HepG2 (cell line): Measurements from ENCODE around the gene TUT1. TPM values are rescaled to one million over a fixed set of nuclear protein-coding genes. Genes with fewer than 3 reads are reported as not detected.

Experiments
- HNF4G ChIP-seq, 2 experiments: sonication (generic) in 1 of 2; formaldehyde crosslinking in 1 of 2; IDR thresholded peaks; 2 replicates each; pipeline versions ENCODE4 v1.4.0 to v1.6.1; 2011 to 2020; ENCODE audit warnings: borderline replicate concordance in 2 of 2, low read depth in 2 of 2, mild to moderate bottlenecking in 2 of 2, low read length in 1 of 2, missing genetic modification reagents in 1 of 2, moderate library complexity in 1 of 2
- KLF16 ChIP-seq, 2 experiments: sonication (generic) in 1 of 2; formaldehyde crosslinking in 1 of 2; IDR thresholded peaks; 2 replicates each; pipeline versions ENCODE4 v1.6.1 to v1.8.0; 2016 to 2023; ENCODE audit warnings: missing genetic modification reagents in 2 of 2, missing compliant biosample characterization in 1 of 2
- MED1 ChIP-seq: sonication (generic); formaldehyde crosslinking; IDR thresholded peaks from 2 replicates; pipeline ENCODE4 v1.4.0; 2020; ENCODE audit warnings: missing genetic modification reagents
- NFYB ChIP-seq: sonication (generic); formaldehyde crosslinking; IDR thresholded peaks from 2 replicates; pipeline ENCODE4 v1.4.0; 2020; ENCODE audit warnings: missing genetic modification reagents
- SMAD1 ChIP-seq: sonication (generic); formaldehyde crosslinking; IDR thresholded peaks from 2 replicates; pipeline ENCODE4 v1.4.0; 2020; ENCODE audit warnings: missing genetic modification reagents, low read depth, mild to moderate bottlenecking, borderline replicate concordance
- SNRNP70 ChIP-seq: fragments of 200-400 bp; formaldehyde crosslinking; IDR thresholded peaks from 2 replicates; pipeline ENCODE4 v1.6.1; 2017; ENCODE audit warnings: mild to moderate bottlenecking, low read depth, low read length, moderate library complexity
- ZFP41 ChIP-seq: sonication (generic); formaldehyde crosslinking; IDR thresholded peaks from 2 replicates; pipeline ENCODE4 v1.4.0; 2020; ENCODE audit warnings: mild to moderate bottlenecking, missing genetic modification reagents, borderline replicate concordance
- ZFP62 ChIP-seq: sonication (generic); formaldehyde crosslinking; IDR thresholded peaks from 2 replicates; pipeline ENCODE4 v1.4.0; 2020; ENCODE audit warnings: missing genetic modification reagents
- ZNF282 ChIP-seq: fragments of 450-650 bp; IDR thresholded peaks from 2 replicates; pipeline ENCODE4 v1.6.1; 2018; ENCODE audit not compliant: partially characterized antibody
- ZNF331 ChIP-seq: sonication (generic); formaldehyde crosslinking; IDR thresholded peaks from 2 replicates; pipeline ENCODE4 v1.4.0; 2020; ENCODE audit warnings: missing genetic modification reagents
- ZNF589 ChIP-seq: sonication (generic); formaldehyde crosslinking; conservative IDR thresholded peaks from 2 replicates; pipeline ENCODE4 v1.8.0; 2022; ENCODE audit warnings: mild to moderate bottlenecking, moderate library complexity, missing genetic modification reagents
- ZSCAN22 ChIP-seq: sonication (generic); formaldehyde crosslinking; IDR thresholded peaks from 2 replicates; pipeline ENCODE4 v1.4.0; 2020; ENCODE audit warnings: mild to moderate bottlenecking, missing genetic modification reagents
- ZZZ3 ChIP-seq: sonication (generic); formaldehyde crosslinking; IDR thresholded peaks from 2 replicates; pipeline ENCODE4 v1.4.0; 2020; ENCODE audit warnings: missing genetic modification reagents, mild to moderate bottlenecking, borderline replicate concordance
- polyA plus RNA-seq, 8 experiments: library from polyadenylated mRNA; depleted of rRNA in 3 of 8; stranded (reverse) in 7 of 8; unstranded in 1 of 8; fragments of >200 nt; fragmentation: Illumina TruSeq in 4 of 8; extraction: Trizol in 4 of 8; gene quantifications; 2 replicates each; pipeline versions ENCODE4 v1.2.1 to v1.2.3, GENCODE V29; 2011 to 2016; ENCODE audit warnings: low read depth in 4 of 8, missing spikeins in 1 of 8, mixed read lengths in 1 of 8; ENCODE audit not compliant: insufficient read depth in 1 of 8
- total RNA-seq, 5 experiments: library from RNA; depleted of rRNA; stranded (reverse); fragments of >200 nt; fragmentation: Illumina TruSeq; extraction: Trizol; gene quantifications; 2 replicates each; pipeline ENCODE4 v1.2.3, GENCODE V29; 2016; ENCODE audit warnings: low read depth in 1 of 5
- TF ChIP-seq, protein P1 (sequence below): sonication (generic); formaldehyde crosslinking; IDR thresholded peaks from 2 replicates; pipeline ENCODE4 v1.8.0; 2022; ENCODE audit warnings: mild to moderate bottlenecking, missing genetic modification reagents; ENCODE audit not compliant: insufficient replicate concordance
- TF ChIP-seq, protein P2 (sequence below): sonication (generic); formaldehyde crosslinking; IDR thresholded peaks from 2 replicates; pipeline ENCODE4 v1.4.0; 2020; ENCODE audit warnings: missing genetic modification reagents
- TF ChIP-seq, protein P3 (sequence below): sonication (generic); formaldehyde crosslinking; conservative IDR thresholded peaks from 2 replicates; pipeline ENCODE4 v1.4.0; 2020; ENCODE audit warnings: missing genetic modification reagents
- TF ChIP-seq, protein P4 (sequence below), 2 experiments: sonication (generic) in 1 of 2; formaldehyde crosslinking in 1 of 2; IDR thresholded peaks; 2 replicates each; pipeline versions ENCODE4 v1.5.1 to v1.6.1; 2011 to 2020; ENCODE audit warnings: borderline replicate concordance in 1 of 2, low read depth in 1 of 2, low read length in 1 of 2, mild to moderate bottlenecking in 1 of 2, missing genetic modification reagents in 1 of 2, moderate library complexity in 1 of 2
- TF ChIP-seq, protein P5 (sequence below): sonication (generic); formaldehyde crosslinking; IDR thresholded peaks from 2 replicates; pipeline ENCODE4 v1.5.1; 2020; ENCODE audit warnings: mild to moderate bottlenecking, missing genetic modification reagents, borderline replicate concordance

TUT1 gene
- total and polyA plus RNA-seq, 2 of the 13 experiments (the other 11 are each of a cell fraction or from before 2014, with no cell fraction given) = 9.7 to 14.3 TPM

DNA sequence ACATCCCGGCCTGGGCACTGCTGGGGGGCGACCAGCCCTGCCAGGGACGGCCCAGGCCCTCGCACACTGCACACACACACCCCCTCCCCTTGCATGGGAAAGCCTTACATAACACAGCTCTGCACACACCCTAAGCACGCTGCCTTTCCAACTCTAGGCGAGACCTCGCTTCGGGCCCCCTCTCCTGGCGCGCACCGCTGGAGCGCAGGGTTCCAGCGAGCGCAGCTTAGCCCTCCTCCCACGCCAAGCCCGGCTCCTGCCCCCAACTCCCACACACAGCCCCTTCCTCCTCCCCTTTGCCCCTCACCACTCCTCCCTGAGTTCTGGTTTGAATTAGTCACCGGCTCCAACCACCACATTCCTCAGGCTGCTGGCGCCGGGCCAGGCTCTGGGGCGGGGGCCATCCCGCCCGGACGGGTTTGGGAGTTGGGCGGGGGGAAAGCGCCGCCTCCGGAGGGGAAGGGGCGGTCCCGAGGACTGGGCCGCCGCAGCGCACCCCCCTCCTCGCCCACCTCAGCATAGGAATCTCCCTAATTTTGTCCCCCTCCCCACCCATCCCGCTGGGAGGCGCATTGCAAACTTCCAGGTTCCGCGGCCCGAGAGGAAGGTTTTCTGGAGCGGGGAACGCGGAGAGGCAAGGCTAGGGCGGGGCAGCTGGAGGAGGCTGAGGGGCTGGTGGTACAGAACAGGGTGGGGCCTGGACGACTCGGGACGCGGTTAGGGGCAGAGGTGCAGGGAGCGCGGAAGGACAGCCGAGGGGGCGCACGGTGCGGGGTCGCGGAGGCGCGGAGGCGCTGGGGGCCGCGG, 45.7 kb downstream of the TUT1 start (continued):
- TF ChIP-seq HNF4G (IDR thresholded peaks at IDR 0.05; ENCODE audit: borderline replicate concordance, low read depth, low read length) (no peak), HNF4G (CRISPR knock-in tag; IDR thresholded peaks at IDR 0.05; ENCODE audit: borderline replicate concordance, low read depth) (peak; percentile 77), KLF16 (CRISPR knock-in tag; IDR thresholded peaks at IDR 0.05) (peak in 1 of 2 experiments; percentile 45; a peak in 1 of 4 replicates), SNRNP70 (no peak), ZNF282 (no peak), ZSCAN22 (CRISPR knock-in tag) (peak; percentile 46; the same call in 1 of the 2 replicates), SMAD1 (CRISPR knock-in tag) (peak; percentile 42; the same call in 1 of the 2 replicates), ZFP41 (CRISPR knock-in tag) (no peak), MED1 (peak; percentile 63), ZFP62 (CRISPR knock-in tag) (no peak), ZNF331 (no peak), NFYB (CRISPR knock-in tag) (no peak), ZZZ3 (CRISPR knock-in tag) (peak; percentile 35; the same call in 1 of the 2 replicates), ZNF589 (CRISPR knock-in tag) (0 out of 2 replicates have a peak, but pooled peaks have one; percentile 35)
- TF ChIP-seq, protein P1, sequence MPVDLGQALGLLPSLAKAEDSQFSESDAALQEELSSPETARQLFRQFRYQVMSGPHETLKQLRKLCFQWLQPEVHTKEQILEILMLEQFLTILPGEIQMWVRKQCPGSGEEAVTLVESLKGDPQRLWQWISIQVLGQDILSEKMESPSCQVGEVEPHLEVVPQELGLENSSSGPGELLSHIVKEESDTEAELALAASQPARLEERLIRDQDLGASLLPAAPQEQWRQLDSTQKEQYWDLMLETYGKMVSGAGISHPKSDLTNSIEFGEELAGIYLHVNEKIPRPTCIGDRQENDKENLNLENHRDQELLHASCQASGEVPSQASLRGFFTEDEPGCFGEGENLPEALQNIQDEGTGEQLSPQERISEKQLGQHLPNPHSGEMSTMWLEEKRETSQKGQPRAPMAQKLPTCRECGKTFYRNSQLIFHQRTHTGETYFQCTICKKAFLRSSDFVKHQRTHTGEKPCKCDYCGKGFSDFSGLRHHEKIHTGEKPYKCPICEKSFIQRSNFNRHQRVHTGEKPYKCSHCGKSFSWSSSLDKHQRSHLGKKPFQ (CRISPR knock-in tag) = peak; percentile 58
- TF ChIP-seq, protein P2, sequence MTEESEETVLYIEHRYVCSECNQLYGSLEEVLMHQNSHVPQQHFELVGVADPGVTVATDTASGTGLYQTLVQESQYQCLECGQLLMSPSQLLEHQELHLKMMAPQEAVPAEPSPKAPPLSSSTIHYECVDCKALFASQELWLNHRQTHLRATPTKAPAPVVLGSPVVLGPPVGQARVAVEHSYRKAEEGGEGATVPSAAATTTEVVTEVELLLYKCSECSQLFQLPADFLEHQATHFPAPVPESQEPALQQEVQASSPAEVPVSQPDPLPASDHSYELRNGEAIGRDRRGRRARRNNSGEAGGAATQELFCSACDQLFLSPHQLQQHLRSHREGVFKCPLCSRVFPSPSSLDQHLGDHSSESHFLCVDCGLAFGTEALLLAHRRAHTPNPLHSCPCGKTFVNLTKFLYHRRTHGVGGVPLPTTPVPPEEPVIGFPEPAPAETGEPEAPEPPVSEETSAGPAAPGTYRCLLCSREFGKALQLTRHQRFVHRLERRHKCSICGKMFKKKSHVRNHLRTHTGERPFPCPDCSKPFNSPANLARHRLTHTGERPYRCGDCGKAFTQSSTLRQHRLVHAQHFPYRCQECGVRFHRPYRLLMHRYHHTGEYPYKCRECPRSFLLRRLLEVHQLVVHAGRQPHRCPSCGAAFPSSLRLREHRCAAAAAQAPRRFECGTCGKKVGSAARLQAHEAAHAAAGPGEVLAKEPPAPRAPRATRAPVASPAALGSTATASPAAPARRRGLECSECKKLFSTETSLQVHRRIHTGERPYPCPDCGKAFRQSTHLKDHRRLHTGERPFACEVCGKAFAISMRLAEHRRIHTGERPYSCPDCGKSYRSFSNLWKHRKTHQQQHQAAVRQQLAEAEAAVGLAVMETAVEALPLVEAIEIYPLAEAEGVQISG (CRISPR knock-in tag) = peak; percentile 58
- TF ChIP-seq, protein P3, sequence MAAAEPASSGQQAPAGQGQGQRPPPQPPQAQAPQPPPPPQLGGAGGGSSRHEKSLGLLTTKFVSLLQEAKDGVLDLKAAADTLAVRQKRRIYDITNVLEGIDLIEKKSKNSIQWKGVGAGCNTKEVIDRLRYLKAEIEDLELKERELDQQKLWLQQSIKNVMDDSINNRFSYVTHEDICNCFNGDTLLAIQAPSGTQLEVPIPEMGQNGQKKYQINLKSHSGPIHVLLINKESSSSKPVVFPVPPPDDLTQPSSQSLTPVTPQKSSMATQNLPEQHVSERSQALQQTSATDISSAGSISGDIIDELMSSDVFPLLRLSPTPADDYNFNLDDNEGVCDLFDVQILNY (CRISPR knock-in tag) = no peak
- TF ChIP-seq, protein P4, sequence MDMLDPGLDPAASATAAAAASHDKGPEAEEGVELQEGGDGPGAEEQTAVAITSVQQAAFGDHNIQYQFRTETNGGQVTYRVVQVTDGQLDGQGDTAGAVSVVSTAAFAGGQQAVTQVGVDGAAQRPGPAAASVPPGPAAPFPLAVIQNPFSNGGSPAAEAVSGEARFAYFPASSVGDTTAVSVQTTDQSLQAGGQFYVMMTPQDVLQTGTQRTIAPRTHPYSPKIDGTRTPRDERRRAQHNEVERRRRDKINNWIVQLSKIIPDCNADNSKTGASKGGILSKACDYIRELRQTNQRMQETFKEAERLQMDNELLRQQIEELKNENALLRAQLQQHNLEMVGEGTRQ (IDR thresholded peaks at IDR 0.05; ENCODE audit: low read depth, low read length) = no peak
- TF ChIP-seq, protein P4 (CRISPR knock-in tag; IDR thresholded peaks at IDR 0.05; ENCODE audit: borderline replicate concordance) = no peak
- TF ChIP-seq, protein P5, sequence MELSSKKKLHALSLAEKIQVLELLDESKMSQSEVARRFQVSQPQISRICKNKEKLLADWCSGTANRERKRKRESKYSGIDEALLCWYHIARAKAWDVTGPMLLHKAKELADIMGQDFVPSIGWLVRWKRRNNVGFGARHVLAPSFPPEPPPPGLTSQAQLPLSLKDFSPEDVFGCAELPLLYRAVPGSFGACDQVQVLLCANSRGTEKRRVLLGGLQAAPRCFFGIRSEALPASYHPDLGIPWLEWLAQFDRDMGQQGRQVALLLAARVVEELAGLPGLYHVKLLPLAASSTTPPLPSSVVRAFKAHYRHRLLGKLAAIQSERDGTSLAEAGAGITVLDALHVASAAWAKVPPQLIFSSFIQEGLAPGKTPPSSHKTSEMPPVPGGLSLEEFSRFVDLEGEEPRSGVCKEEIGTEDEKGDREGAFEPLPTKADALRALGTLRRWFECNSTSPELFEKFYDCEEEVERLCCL (CRISPR knock-in tag) = no peak
